GM10266 (cell line): ENCODE data around the gene BCAN.
"Not testable (repeated sequence)": the region's sequence is repeated elsewhere in the genome, so short reads cannot be mapped to it uniquely, and the experiment has no call there.

Source experiments
- DNase-seq: peaks from one replicate; pipeline ENCODE4 v3.0.0; 2012; ENCODE audit errors: extremely low spot score
- TF ChIP-seq, protein P1 (sequence below): IDR thresholded peaks from 2 replicates; pipeline ENCODE4 v1.5.1; 2012; ENCODE audit warnings: mild to moderate bottlenecking, low read depth; ENCODE audit not compliant: control insufficient read depth, insufficient read depth; ENCODE audit errors: missing control alignments

BCAN gene

DNA sequence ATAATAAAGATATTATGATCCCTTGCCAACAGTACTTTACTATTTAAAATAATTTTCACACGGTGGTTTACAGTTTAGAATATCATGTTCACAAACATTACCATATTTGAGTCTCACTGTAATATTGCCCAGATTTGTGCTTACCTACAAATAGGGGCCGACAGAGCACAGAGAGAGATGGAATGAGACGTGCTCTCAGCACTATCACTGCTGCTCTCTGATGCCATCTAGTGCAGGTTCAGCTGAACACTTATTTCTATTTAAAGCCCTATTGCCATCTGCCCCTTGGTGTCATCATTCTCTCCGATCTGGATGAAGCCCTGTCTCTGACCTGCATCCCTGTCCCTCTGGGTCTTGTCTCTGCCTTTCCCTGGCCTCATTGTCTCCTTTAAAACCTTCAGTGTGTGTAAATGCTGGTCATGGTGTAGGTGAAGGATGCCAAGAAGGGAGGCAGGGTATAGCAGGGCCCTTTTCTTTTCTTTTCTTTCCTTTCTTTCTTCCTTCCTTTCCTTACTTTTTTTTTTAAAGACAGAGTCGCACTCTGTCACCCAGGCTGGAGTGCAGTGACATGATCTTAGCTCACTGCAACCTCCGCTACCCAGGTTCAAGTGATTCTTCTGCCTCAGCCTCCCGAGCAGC is 33.8 kb upstream of the BCAN start:
- TF ChIP-seq, protein P1, sequence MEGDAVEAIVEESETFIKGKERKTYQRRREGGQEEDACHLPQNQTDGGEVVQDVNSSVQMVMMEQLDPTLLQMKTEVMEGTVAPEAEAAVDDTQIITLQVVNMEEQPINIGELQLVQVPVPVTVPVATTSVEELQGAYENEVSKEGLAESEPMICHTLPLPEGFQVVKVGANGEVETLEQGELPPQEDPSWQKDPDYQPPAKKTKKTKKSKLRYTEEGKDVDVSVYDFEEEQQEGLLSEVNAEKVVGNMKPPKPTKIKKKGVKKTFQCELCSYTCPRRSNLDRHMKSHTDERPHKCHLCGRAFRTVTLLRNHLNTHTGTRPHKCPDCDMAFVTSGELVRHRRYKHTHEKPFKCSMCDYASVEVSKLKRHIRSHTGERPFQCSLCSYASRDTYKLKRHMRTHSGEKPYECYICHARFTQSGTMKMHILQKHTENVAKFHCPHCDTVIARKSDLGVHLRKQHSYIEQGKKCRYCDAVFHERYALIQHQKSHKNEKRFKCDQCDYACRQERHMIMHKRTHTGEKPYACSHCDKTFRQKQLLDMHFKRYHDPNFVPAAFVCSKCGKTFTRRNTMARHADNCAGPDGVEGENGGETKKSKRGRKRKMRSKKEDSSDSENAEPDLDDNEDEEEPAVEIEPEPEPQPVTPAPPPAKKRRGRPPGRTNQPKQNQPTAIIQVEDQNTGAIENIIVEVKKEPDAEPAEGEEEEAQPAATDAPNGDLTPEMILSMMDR: peak; percentile 88
- DNase-seq: peak; percentile 64

DNA sequence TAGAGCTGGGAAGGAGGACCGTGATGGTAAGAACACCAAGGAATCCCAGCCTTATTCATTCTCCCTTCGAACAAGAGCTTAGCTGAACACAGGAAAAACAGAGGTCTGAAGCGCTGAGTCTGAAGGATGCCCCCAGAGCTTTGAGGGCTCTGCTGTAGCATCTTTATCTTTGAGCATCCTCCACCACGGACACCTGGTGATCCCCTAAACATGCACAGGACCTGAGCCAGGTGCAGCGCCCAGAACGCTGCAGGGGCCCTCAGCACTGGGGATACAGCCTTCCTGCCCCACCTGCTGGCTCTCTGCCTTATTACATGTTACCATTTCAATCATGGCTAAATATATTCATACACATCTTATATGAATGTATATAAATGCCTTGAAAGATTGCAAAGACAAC is 32.9 kb upstream of the BCAN start:
- no peak for DNase-seq

DNA sequence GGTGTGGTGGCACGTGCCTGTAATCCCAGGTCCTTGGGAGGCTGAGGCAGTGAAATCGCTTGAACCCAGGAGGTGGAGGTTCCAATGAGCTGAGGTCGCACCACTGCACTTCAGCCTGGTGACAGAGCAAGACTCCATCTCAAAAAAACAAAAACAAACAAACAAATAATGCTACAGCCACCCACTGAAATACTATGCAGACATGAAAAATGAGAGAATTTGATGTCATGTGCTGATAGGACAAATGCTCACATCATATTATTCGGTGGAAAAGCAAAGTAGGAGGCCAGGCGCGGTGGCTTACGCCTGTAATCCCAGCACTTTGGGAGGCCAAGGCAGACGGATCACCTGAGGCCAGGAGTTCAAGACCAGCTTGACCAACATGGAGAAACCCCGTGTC is 31.8 kb upstream of the BCAN start:
- not testable (repeated sequence) for DNase-seq

More for the DNA sequence above, 32.9 kb upstream of the BCAN start:
- TF ChIP-seq, protein P1: peak; percentile 67

DNA sequence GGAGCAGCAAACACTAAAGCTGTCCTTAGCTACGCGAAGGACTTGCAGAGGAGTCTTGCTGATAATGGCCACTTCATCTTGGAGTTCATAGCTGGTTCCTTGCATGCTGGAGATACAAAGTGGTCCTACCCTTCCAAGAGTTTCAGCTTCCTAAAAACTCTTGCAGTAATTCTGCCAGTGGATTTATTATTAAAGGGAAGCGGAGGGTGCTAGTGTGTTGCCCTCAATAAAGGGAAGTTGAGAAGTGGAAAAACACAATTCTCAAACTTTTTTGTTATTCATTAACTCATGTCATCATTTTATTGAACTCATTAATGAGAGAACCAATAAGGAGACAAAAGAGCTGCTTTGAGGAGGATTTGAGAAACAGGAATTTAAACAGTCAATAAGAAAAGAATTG is 29.3 kb upstream of the BCAN start:
- TF ChIP-seq, protein P1: no peak
- DNase-seq: no peak

DNA sequence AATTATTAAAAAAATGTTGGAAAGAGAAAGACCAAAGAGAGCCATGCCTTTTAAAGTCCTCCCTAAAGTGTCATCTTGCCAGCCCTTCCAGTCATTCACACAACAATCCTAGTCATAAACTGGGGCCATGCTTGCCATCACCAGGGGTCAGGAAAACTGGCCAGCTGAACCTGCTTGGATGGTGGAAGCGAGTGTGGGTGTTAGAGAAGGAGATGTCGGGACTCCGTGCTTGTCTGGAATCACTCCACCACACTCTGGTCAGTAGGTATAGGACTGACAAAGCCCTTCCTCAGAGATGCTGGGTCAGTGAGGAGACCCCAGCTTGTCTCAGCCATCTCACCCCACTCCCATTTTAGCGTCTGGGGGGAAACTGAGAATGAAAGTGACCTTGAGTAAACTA is 26.0 kb upstream of the BCAN start:
- TF ChIP-seq, protein P1: no peak
- DNase-seq: no peak

DNA sequence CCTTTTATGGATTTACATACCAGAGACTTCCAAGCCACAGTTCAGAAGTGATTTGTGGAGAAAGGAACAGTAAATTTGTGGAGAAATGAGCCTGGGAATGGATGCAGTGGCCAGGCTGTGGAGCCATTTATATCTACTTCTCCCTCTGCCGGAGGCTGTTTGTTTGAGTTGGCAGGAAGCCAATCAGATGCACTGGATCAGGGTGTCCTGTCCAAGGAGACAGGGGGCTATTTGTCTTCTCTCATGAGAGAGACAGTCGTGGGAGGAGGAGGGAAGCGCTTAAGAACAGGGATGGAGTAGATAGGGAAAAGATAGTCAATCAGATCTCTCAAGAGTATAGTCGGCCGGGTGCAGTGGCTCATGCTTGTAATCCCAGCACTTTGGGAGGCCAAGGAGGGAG is 25.5 kb upstream of the BCAN start:
- no peak for DNase-seq
- TF ChIP-seq, protein P1: no peak

DNA sequence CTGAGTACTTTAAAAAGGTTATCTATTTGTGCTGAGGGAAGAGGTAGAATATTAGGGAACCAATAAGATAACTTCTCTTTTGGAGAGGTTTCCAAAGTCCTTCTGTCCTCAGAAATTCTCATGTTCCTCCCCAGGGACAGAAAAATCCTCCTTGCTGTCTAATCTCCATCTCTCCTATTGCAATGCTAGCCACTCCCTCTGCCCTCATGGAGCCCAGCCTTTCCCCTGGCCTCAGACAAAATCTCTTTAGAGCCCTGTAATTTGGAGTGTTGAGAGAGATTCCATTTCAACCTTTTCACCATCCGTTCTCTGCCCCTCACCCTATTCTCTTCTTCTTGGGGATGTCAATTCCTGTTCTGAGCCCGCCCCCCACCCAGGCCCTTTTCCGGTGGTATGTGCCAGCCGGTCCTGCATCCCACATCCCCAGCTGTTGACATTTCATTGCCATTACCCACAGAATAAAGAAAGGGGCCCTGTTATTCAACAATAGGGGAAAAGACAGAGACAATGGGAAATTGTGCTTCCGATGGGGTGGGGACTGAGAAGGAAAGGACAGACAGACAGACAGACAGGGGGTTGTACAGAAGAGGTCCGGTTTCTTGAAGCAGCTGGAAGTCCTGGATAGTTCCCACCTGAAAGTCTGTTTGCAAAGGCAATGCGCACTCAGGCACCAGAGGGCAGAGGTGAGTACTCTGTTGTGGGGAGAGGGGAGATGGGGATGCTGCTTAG is 22.9 kb upstream of the BCAN start, which contains the start of gene HAPLN2:
Gene HAPLN2 (plus strand): TSS at position 563 of the 729 bp plus-strand sequence. CDS start 4,076 bp downstream, outside the sequence.
- TF ChIP-seq, protein P1: peak; percentile 52
- no peak for DNase-seq
